ENCODE measurements around the gene UBE2E2.

Gene UBE2E2

GRCh38 chr3:23549148-23549910 is 346.2 kb downstream of the UBE2E2 start:
- DNase-seq = no peak

DNA sequence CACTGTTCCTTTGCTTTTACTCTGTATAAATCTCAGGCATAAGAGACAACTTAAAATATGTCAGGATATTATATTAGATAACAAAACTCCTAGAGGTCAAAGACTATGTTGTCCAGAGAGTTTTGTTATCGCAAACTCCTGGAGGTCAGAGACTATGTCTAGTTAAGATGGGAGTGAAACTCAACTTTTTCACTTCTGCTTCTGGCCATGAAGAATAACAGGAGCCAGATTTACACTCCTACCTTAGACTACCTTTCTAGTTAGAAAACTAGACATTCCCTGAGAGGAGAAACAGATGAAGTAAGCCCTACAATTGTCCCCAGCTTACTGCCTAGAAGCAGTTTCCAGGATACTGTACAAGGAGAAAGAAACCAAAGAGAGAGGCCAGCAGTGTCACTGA is 347.3 kb downstream of the UBE2E2 start:
- no peak for DNase-seq

DNA sequence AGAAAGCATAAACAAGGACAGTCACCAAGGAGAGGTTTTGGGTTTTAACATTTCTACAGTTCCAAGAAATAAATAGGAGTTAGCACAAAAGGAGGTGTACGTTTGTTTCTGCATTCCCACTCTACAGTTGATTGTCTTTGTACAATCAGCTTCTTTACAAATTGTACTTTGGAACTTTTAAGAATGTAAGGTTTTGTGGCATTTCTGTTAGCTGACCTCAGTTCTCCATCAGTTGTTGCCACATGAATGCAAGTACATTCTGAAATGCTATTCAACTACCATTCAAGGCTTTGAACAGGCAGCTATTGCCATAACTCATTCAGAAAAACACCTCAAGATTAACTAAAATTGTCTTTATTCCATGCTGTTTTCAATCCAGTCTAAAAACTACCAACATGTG is 349.4 kb downstream of the UBE2E2 start:
- DNase-seq = no peak

- DNase-seq = no peak
Measured at GRCh38 chr3:23553353-23553752, 350.2 kb downstream of the UBE2E2 start.

DNA sequence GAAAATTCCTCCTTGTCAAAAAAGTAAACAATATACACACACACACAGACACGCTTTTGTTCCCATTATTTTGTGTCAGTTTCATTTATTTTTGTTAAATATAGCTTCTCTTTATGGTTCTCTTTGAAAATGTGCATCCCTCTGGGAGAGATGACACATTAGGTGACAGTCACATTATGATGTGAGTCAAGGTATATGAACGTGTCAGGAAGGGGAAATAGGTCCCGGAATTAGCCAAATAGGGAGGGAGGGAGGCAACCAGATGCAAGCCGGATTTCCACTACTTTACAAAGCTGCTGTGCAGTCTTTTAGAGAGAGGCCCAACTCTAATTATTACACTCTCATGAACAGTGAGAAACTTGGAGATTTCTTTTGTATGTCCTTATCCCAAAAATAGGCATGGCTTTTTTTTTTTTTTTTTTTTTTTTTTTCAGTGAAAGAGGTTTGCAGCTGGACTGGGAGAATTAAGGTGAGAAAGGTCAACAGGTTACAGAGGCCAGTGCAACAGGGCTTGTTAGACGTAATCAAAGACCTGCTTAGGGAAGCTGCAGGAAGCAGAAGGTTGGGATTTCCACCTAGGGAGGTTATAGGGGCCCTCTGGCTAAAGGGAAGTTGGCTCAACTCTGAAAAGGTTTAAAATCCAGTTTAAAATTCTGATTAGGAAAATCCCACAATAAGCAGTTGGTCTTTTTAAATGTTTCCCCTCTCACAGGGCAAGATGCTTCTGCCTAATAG is 362.1 kb downstream of the UBE2E2 start:
- no peak for DNase-seq

DNA sequence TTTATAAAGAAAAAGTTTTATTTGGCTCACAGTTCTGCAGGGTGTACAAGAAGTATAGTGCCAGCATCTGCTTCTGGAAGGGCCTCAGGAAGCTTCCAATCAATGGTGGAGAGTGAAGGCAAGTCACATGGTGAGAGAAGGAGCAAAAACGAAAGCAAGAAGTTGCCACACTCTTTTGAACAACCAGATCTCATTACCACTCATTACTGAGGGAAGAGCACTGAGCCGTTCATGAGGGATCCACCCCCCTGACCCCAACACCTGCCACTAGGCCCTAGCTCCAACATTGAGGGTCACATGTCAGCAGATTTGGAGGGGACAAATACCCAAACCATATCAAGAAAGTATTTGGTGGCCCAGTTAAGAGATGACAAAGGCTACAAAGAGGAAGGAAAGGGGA is 363.4 kb downstream of the UBE2E2 start:
- no peak for DNase-seq

- DNase-seq = no peak
Measured at GRCh38 chr3:23567917-23568316, 364.8 kb downstream of the UBE2E2 start.

DNA sequence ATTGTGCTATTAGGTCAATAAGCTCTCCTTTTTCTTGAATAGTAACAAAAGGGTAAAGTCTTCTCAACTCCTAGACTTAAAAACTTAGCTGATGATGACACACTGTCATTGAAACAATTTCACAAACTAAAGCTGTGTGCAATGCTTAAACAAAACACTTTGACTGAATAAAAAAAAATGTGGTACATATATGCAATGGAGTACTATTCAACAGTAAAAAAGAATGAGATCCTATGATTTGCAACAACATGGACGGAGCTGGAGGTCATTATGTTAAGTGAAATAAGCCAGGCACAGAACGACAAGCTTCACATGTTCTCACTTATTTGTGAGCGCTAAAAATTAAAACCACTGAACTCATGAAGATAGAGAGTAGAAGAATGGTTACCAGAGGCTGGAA is 370.7 kb downstream of the UBE2E2 start:
- DNase-seq = no peak

- DNase-seq = no peak
Measured at GRCh38 chr3:23574822-23575315, 371.7 kb downstream of the UBE2E2 start.

GRCh38 chr3:23575697-23576096 is 372.6 kb downstream of the UBE2E2 start:
- DNase-seq = no peak

DNA sequence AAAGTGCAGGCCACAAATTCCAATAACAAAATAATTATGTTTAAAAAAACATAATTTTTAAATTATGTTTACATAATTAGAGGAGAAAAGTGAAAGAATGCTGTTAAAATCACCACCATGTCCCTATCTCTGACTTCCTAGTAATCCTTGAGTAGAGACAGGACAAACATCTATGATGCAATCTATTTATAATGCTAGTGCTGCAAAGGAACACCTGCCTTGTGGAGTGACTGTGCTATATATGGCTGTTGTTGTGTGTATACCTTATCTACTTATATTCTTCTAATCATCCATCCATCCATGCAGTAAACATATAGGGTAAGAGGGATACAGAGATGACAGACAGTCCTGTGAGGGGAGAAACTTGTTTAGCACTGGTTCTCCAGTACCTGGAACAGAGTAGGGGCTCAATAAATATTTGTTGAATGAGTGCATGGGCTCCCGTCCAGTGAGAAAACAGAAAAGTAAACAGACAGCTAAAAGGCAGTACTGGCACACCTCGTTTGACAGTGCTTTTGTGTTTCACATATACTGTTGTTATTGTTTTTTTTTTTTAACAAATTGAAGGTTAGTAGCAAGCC is 373.3 kb downstream of the UBE2E2 start:
- no peak for DNase-seq

GRCh38 chr3:23580096-23580713 is 377.1 kb downstream of the UBE2E2 start:
- no peak for DNase-seq

- DNase-seq = no peak
Measured at GRCh38 chr3:23583980-23584740, 381.0 kb downstream of the UBE2E2 start.

GRCh38 chr3:23587513-23587912 is 384.4 kb downstream of the UBE2E2 start:
- DNase-seq = no peak

DNA sequence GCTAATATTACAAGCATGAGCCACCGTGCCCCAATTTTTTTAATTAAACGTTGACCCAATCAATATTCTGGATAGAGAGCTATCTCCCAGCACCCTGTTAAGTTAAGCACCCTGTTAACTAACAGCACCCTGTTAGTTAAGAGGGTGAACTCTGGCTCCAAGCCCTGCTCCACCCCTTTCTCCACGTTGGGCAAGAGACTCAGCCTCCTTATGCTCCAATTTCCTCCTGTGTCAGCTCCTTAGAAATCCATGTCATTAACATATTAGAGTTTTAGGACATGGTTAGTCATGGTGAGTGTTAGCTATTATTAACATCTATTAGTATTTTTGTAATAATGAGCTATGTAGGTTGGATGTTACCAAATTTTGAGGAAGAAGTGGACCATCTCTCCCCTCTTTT is 385.4 kb downstream of the UBE2E2 start:
- no peak for DNase-seq

DNA sequence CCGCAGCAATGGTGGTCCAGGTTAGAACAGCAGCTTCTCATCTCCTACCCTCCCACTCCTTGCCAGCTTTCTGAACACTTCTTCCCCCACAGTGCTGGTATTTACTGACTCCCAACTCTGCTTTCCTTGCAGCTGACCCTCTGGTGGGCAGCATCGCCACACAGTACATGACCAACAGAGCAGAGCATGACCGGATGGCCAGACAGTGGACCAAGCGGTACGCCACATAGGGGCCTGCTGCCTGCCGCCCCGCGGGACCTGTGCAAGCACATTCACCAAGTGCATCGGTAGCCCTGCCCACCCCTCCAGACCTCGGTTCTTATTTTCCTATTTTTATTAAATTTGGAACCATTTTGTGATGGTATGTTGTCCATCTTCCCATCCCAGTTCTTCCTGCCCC is 386.5 kb downstream of the UBE2E2 start:
- DNase-seq = no peak

GRCh38 chr3:23590424-23591273 is 387.5 kb downstream of the UBE2E2 start:
- no peak for DNase-seq

- DNase-seq = no peak
Measured at GRCh38 chr3:23591374-23591773, 388.2 kb downstream of the UBE2E2 start.

DNA sequence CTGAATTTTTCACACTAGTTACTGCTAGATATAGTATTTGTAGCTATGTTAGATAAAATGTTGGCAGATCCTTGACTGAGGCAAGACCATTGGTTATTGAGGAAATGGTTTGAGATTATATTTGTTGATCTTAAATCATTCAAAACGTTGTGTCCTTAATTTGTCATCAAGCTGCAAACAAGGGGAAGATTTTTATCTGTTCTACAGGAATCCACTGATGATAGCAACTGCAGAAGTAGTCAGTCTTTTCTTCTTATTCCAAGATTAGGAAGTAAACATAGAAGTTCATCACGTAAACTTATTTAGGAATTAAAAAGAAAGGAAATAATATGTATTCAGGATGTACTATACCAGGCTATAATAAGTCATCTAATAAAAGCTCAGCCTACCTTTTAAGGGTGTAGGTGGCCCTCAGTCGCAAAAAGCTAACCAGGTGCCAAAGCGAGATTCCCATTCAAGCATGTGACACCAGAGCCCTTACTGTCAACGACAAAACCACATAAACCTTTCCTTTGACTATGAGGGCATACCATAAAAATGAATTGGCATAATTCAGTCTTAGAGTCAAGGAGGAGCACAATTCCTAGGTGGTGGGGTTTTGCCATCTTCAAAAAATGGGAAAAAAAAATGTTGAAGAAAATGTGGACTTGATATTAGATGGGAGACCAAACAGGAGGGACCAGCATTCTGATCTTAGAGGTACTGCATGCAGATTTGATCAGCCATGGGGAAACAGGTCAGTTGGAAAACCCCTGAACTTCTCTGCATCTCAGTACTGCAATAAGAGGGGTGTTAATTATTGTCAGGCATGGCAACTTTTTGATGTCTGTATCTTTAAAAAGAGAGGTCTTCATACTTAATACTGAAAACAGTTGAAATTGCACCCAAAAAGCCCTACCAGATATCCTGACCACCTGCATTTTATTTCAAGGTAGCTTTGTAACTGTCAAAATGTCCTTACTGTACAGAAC is 390.1 kb downstream of the UBE2E2 start:
- no peak for DNase-seq

DNA sequence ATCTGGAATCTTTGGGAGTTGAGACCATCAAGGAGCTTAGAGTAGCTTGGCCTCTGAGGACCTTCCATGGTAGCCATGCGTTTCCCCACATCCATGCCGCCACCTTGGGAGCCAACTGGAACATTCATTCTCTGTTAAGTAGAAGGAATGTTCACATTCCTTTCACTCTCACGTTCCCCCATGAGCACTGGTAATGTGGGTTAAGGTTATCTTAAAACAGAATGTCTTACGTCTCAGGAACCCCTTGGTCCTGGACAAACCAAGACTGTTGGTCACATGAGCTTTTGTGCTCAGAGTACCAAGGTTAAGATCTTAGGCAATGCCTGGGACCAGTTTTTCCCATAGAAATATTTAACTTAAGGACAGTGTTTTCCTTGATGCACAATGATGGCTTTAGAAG is 390.9 kb downstream of the UBE2E2 start:
- no peak for DNase-seq
